HG02938 (cell line): Measurements from ENCODE around the gene RUFY2.
A peak's percentile ranks its signal among the peaks of the same experiment; 100 is the strongest.

Source experiments
- ATAC-seq: cut with Tn5 transposase; IDR thresholded peaks from one replicate; pipeline ENCODE4 v1.9.1; 2021; ENCODE audit warnings: mild to moderate bottlenecking, moderate library complexity; ENCODE audit not compliant: unreplicated experiment

Gene RUFY2

GRCh38 chr10:68365611-68366010 is 41.5 kb downstream of the RUFY2 start:
- ATAC-seq = no peak

- no peak for ATAC-seq
Observed at GRCh38 chr10:68364101-68364886, 42.8 kb downstream of the RUFY2 start.

GRCh38 chr10:68362590-68362989 is 44.5 kb downstream of the RUFY2 start:
- no peak for ATAC-seq

GRCh38 chr10:68359189-68359588 is 47.9 kb downstream of the RUFY2 start:
- no peak for ATAC-seq

GRCh38 chr10:68353537-68353936 is 53.5 kb downstream of the RUFY2 start:
- no peak for ATAC-seq

- no peak for ATAC-seq
Observed at GRCh38 chr10:68348265-68348741, 58.8 kb downstream of the RUFY2 start.

GRCh38 chr10:68346774-68347173 is 60.3 kb downstream of the RUFY2 start:
- ATAC-seq = no peak

- ATAC-seq = no peak
Observed at GRCh38 chr10:68345621-68346020, 61.5 kb downstream of the RUFY2 start.

- no peak for ATAC-seq
Observed at GRCh38 chr10:68342909-68343516, 64.1 kb downstream of the RUFY2 start.

GRCh38 chr10:68340358-68341080 is 66.6 kb downstream of the RUFY2 start:
- ATAC-seq = no peak

GRCh38 chr10:68336754-68337351 is 70.2 kb downstream of the RUFY2 start:
- ATAC-seq = no peak

- ATAC-seq = no peak
Observed at GRCh38 chr10:68334672-68335467, 72.2 kb downstream of the RUFY2 start.

- ATAC-seq = no peak
Observed at GRCh38 chr10:68333440-68334431, 73.3 kb downstream of the RUFY2 start.

GRCh38 chr10:68333058-68333395 is 74.0 kb downstream of the RUFY2 start:
- ATAC-seq = no peak

- peak; percentile 15 for ATAC-seq
Observed at GRCh38 chr10:68332259-68333057, 74.6 kb downstream of the RUFY2 start, which contains the start of gene PBLD. Gene PBLD, minus strand, starts transcription at chr10:68332928. Its CDS starts 26,084 bp downstream, at chr10:68306844.

- ATAC-seq = peak; percentile 81
Observed at GRCh38 chr10:68331455-68332258, 75.4 kb downstream of the RUFY2 start, which contains the start of gene HNRNPH3. Gene HNRNPH3, plus strand, starts transcription at chr10:68332064. Its CDS starts 5,158 bp downstream, at chr10:68337222.

- ATAC-seq = no peak
Observed at GRCh38 chr10:68330852-68331454, 76.1 kb downstream of the RUFY2 start.
